Kidney (tissue), 14 donors: ENCODE measurements around the gene TMEM222. TPM values are rescaled to one million over a fixed set of nuclear protein-coding genes. Genes with fewer than 3 reads are reported as not detected.

Experiments used
- DNase-seq, 5 donors: peaks; one replicate each; pipeline ENCODE4 v3.0.0-alpha.2; 2013 to 2020
- FAIRE-seq: peaks from 2 replicates; lab custom pipeline; 2012; peaks lifted over from hg19 to GRCh38; lab: Jason Lieb, UNC
- H3K27ac ChIP-seq, 2 donors: one replicate each; pipeline ENCODE4 v1.7.0; 2013; ENCODE audit warnings: low read depth in 2 of 2, low read length in 2 of 2, inconsistent platforms in 1 of 2
- H3K27me3 ChIP-seq: one replicate; pipeline ENCODE4 v1.7.1; 2013; ENCODE audit warnings: low read length, inconsistent platforms; ENCODE audit not compliant: control insufficient read depth, insufficient read depth
- H3K36me3 ChIP-seq, 3 donors: one replicate each; pipeline versions ENCODE4 v1.7.0 to v1.7.1; 2013; ENCODE audit warnings: low read length in 3 of 3, control low read depth in 1 of 3, inconsistent platforms in 1 of 3; ENCODE audit not compliant: insufficient read depth in 3 of 3, control insufficient read depth in 2 of 3
- H3K4me1 ChIP-seq, 3 donors: one replicate each; pipeline versions ENCODE4 v1.7.0 to v1.7.1; 2013; ENCODE audit warnings: low read length in 3 of 3, inconsistent platforms in 1 of 3, low read depth in 1 of 3; ENCODE audit not compliant: control insufficient read depth in 2 of 3, insufficient read depth in 2 of 3
- H3K4me3 ChIP-seq, 3 donors: one replicate each; pipeline versions ENCODE4 v1.7.0 to v1.8.1; 2013; ENCODE audit warnings: low read length in 3 of 3, control low read depth in 1 of 3, inconsistent platforms in 1 of 3
- H3K9ac ChIP-seq, 3 donors: one replicate each; pipeline versions ENCODE4 v1.7.0 to v1.7.1; 2013; ENCODE audit warnings: low read length in 3 of 3, control low read depth in 1 of 3, inconsistent platforms in 1 of 3
- H3K9me3 ChIP-seq, 3 donors: one replicate each; pipeline versions ENCODE4 v1.7.0 to v1.7.1; 2013; ENCODE audit warnings: low read length in 3 of 3, control low read depth in 1 of 3, inconsistent platforms in 1 of 3; ENCODE audit not compliant: control insufficient read depth in 2 of 3, insufficient read depth in 1 of 3
- CTCF ChIP-seq: IDR thresholded peaks from 3 replicates; pipeline ENCODE4 v1.5.1; 2012; ENCODE audit warnings: mild to moderate bottlenecking, moderate library complexity, borderline replicate concordance; ENCODE audit not compliant: insufficient read depth; ENCODE audit errors: extremely low read depth
- intact Hi-C: fragments of 100-400 bp; cut with DNase I; formaldehyde crosslinking; loops from one replicate; pipeline ENCODE4 v1.11.1; 2022
- polyA plus RNA-seq: library from polyadenylated mRNA; stranded (reverse); fragments of 350-450 nt; fragmentation: Illumina TruSeq; extraction: RNeasy Lipid Tissue Mini Kit (QIAGEN cat#74804); gene quantifications from one replicate; pipeline ENCODE4 v1.2.3, GENCODE V29; 2014; ENCODE audit warnings: low read depth, low replicate concordance; ENCODE audit not compliant: insufficient read depth
- total RNA-seq: library from RNA; stranded (reverse); fragmentation: NEBNext Ultra II Directional; extraction: Animal tissue kit (Norgen Biotek cat#: 25700); gene quantifications from one replicate; pipeline ENCODE4 v1.2.1, GENCODE V29; 2021
- donor health status: control.
- donor health status: control.
- donor health status: control.
- donor health status: control.
- donor health status: control.
- donor health status: DM: yes; HTN: yes; CAD: no.
- donor health status: Normal renal cell carcinoma (clear cell type).

The TMEM222 gene
- total and polyA plus RNA-seq, 2 donors from 2014 or later = 42.9 to 58.2 TPM

DNA sequence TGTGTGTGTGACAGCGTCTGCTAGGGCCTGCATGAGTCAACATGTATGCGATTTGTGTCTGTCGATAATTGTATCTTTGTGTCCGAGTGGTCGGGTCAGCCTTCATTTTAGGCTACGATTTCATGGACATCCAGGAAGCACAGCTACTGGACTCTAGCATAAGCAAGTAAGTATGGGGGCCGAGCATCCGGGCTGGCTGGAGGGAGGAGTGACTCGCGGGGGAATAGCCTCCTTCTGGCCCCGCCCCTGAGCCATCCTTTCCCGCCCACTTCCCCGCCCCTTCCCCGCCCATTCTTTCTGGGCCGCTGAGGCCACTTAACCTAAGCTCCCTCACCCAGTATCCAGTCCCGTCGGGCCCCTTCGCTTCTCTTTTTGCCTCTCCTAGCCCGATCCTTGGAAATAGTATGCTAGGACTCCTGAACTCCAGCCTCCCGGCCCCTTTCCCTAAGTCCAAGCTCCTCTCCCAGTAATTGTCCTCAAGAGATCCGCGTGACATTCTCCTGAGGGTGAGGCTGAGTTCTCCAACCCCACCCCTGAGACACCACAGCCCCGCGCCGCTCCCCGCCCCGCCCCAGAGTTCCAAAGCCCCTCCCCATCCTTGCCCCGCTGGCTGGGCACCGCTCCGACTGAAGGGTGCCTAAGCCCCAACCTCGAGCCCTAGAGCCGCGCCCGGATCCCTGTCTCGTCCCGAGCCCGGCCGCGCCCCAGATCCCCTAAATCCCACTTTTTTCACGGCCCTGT lies 43.6 kb downstream of the TMEM222 start:
- Histone ChIP-seq H3K27me3 (no peaks in the 10 kb centered on the region), H3K4me1 (peaks cover 0 to 19% (median 14%) of the 10 kb centered on the region in 3 donors), H3K4me3 (peak overlapping the region; percentile 58 to 79 (median 77)), H3K9ac (peak overlapping the region in 1 of 3 donors; percentile 69), H3K9me3 (no peaks in the 10 kb centered on the region), H3K36me3 (peaks cover 0 to 20% (median 9%) of the 10 kb centered on the region in 3 donors), H3K27ac (peak overlapping the region; percentile 92 to 95)
- FAIRE-seq (no peak), DNase-seq (peak; percentile 95 to 98 (median 95))
- TF ChIP-seq CTCF = no peak
- intact Hi-C loops = no loop called here

DNA sequence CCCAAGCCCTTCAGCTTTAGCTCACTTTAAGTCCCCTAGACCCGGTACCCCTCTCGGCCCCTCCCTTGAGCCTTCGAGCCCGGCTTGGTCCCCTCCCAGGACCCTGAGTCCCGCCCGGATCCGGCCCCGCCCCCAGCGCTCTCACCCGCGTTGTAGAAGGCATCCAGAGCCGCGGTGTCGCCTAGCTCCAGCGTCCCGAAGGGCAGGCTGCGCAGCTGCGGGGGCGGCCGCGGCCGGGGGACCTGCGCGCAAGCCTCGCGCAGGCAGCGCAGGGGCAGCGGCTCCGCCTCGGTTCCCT lies 44.1 kb downstream of the TMEM222 start:
- peak overlapping the region in 1 of 3 donors; percentile 69 for H3K9ac ChIP-seq
- TF ChIP-seq CTCF = no peak
- FAIRE-seq = no peak
- intact Hi-C loops = no loop called here
- H3K4me1 ChIP-seq = peaks cover 0 to 19% (median 14%) of the 10 kb centered on the region in 3 donors
- peak overlapping the region; percentile 92 to 95 for H3K27ac ChIP-seq
- H3K27me3 ChIP-seq = no peaks in the 10 kb centered on the region
- H3K9me3 ChIP-seq = no peaks in the 10 kb centered on the region
- DNase-seq = peak; percentile 86 to 97 (median 93)
- H3K36me3 ChIP-seq = peaks cover 0 to 20% (median 9%) of the 10 kb centered on the region in 3 donors
- peak overlapping the region in 2 of 3 donors; percentile 65 to 79 for H3K4me3 ChIP-seq

GRCh38 chr1:27366411-27367159 lies 44.6 kb downstream of the TMEM222 start, which contains the start of gene MAP3K6:
Gene MAP3K6, minus strand, starts transcription at chr1:27366961. Its CDS starts 364 bp downstream, at chr1:27366597.
- H3K9ac ChIP-seq = peak within 1 kb of the TSS in 2 of 3 donors; percentile 52 to 89
- TF ChIP-seq CTCF = peak; percentile 23
- FAIRE-seq (no peak), DNase-seq (peak; percentile 84 to 98 (median 89))
- peak within 1 kb of the TSS; percentile 40 to 79 (median 65) for H3K4me3 ChIP-seq
- H3K4me1 ChIP-seq = peaks cover 0 to 19% (median 14%) of the 10 kb centered on the region in 3 donors
- H3K36me3 ChIP-seq = peaks cover 0 to 20% (median 7%) of the 10 kb centered on the region in 3 donors
- no peaks in the 10 kb centered on the region for H3K27me3 ChIP-seq
- no peaks in the 10 kb centered on the region for H3K9me3 ChIP-seq
- H3K27ac ChIP-seq = peak within 1 kb of the TSS; percentile 95 to 97
- intact Hi-C loops = no loop called here
